HG02885 (cell line): ENCODE data around the gene DTWD2.
A peak's percentile ranks its signal among the peaks of the same experiment; 100 is the strongest.

ENCODE experiments used
- ATAC-seq: cut with Tn5 transposase; IDR thresholded peaks from one replicate; pipeline ENCODE4 v1.9.1; 2021; ENCODE audit warnings: mild to moderate bottlenecking; ENCODE audit not compliant: unreplicated experiment, poor library complexity

Gene DTWD2

GRCh38 chr5:118793652-118794051, 194.7 kb downstream of the DTWD2 start:
- ATAC-seq = no peak

GRCh38 chr5:118793091-118793490, 195.3 kb downstream of the DTWD2 start:
- ATAC-seq = no peak

- peak; percentile 98 for ATAC-seq
Measured at GRCh38 chr5:118791926-118792734, 196.2 kb downstream of the DTWD2 start.

GRCh38 chr5:118789366-118789765, 199.0 kb downstream of the DTWD2 start:
- no peak for ATAC-seq

GRCh38 chr5:118788351-118788750, 200.0 kb downstream of the DTWD2 start:
- ATAC-seq = no peak
